Measurements from ENCODE around the gene BCAS3.
A peak's percentile ranks its signal among the peaks of the same experiment; 100 is the strongest.

The BCAS3 gene

GRCh38 chr17:60720763-60721531 lies 43.3 kb downstream of the BCAS3 start:
- Histone ChIP-seq H3K4me2 (ENCODE audit: low read length) (no peak overlapping the region), H3K9me3 (ENCODE audit: insufficient read depth, low read length) (no peaks in the 10 kb centered on the region), H3K27me3 (ENCODE audit: low read depth, low read length) (no peaks in the 10 kb centered on the region), H2AFZ (ENCODE audit: low read depth, low read length) (no peak overlapping the region), H4K20me1 (ENCODE audit: insufficient read depth, low read length) (no peaks in the 10 kb centered on the region), H3K9ac (ENCODE audit: low read length) (no peak overlapping the region), H3K36me3 (replicated peaks; ENCODE audit: low read depth, low read length) (no peaks in the 10 kb centered on the region), H3K4me3 (ENCODE audit: low read length) (no peak overlapping the region), H3K27ac (ENCODE audit: low read length) (no peak overlapping the region), H3K4me1 (ENCODE audit: low read length) (no peaks in the 10 kb centered on the region), H3K79me2 (ENCODE audit: low read length) (no peaks in the 10 kb centered on the region)
- peak; percentile 87 for TF ChIP-seq CTCF (IDR thresholded peaks at IDR 0.05; ENCODE audit: low read depth, low read length)
- no peak for TF ChIP-seq EZH2phosphoT487 (IDR thresholded peaks at IDR 0.05; ENCODE audit: low read depth)

GRCh38 chr17:60724647-60725046 lies 47.0 kb downstream of the BCAS3 start:
- Histone ChIP-seq H3K9ac (ENCODE audit: low read length) (no peak overlapping the region), H3K9me3 (ENCODE audit: insufficient read depth, low read length) (no peaks in the 10 kb centered on the region), H2AFZ (ENCODE audit: low read depth, low read length) (no peak overlapping the region), H3K36me3 (replicated peaks; ENCODE audit: low read depth, low read length) (no peaks in the 10 kb centered on the region), H3K79me2 (ENCODE audit: low read length) (no peaks in the 10 kb centered on the region), H3K4me3 (ENCODE audit: low read length) (no peak overlapping the region), H3K27me3 (ENCODE audit: low read depth, low read length) (no peaks in the 10 kb centered on the region), H3K4me2 (ENCODE audit: low read length) (no peak overlapping the region), H3K4me1 (ENCODE audit: low read length) (no peaks in the 10 kb centered on the region), H4K20me1 (ENCODE audit: insufficient read depth, low read length) (no peaks in the 10 kb centered on the region), H3K27ac (ENCODE audit: low read length) (no peak overlapping the region)
- no peak for TF ChIP-seq EZH2phosphoT487 (IDR thresholded peaks at IDR 0.05; ENCODE audit: low read depth)
- no peak for TF ChIP-seq CTCF (IDR thresholded peaks at IDR 0.05; ENCODE audit: low read depth, low read length)

GRCh38 chr17:60729854-60730253 lies 52.2 kb downstream of the BCAS3 start:
- Histone ChIP-seq H3K4me3 (ENCODE audit: low read length) (no peak overlapping the region), H3K4me2 (ENCODE audit: low read length) (no peak overlapping the region)

GRCh38 chr17:60730273-60730672 lies 52.6 kb downstream of the BCAS3 start:
- Histone ChIP-seq H3K4me3 (ENCODE audit: low read length) (no peak overlapping the region), H4K20me1 (ENCODE audit: insufficient read depth, low read length) (no peaks in the 10 kb centered on the region), H3K4me1 (ENCODE audit: low read length) (no peaks in the 10 kb centered on the region), H3K79me2 (ENCODE audit: low read length) (no peaks in the 10 kb centered on the region), H3K9me3 (ENCODE audit: insufficient read depth, low read length) (no peaks in the 10 kb centered on the region), H3K27me3 (ENCODE audit: low read depth, low read length) (no peaks in the 10 kb centered on the region), H2AFZ (ENCODE audit: low read depth, low read length) (no peak overlapping the region), H3K9ac (ENCODE audit: low read length) (no peak overlapping the region), H3K36me3 (replicated peaks; ENCODE audit: low read depth, low read length) (no peaks in the 10 kb centered on the region), H3K4me2 (ENCODE audit: low read length) (no peak overlapping the region), H3K27ac (ENCODE audit: low read length) (no peak overlapping the region)
- TF ChIP-seq CTCF (IDR thresholded peaks at IDR 0.05; ENCODE audit: low read depth, low read length) (no peak), EZH2phosphoT487 (IDR thresholded peaks at IDR 0.05; ENCODE audit: low read depth) (no peak)

More at GRCh38 chr17:60729854-60730253, 52.2 kb downstream of the BCAS3 start:
- Histone ChIP-seq H4K20me1 (ENCODE audit: insufficient read depth, low read length) (no peaks in the 10 kb centered on the region), H3K27ac (ENCODE audit: low read length) (no peak overlapping the region), H3K9ac (ENCODE audit: low read length) (no peak overlapping the region), H3K27me3 (ENCODE audit: low read depth, low read length) (no peaks in the 10 kb centered on the region), H2AFZ (ENCODE audit: low read depth, low read length) (no peak overlapping the region), H3K4me1 (ENCODE audit: low read length) (no peaks in the 10 kb centered on the region), H3K9me3 (ENCODE audit: insufficient read depth, low read length) (no peaks in the 10 kb centered on the region), H3K79me2 (ENCODE audit: low read length) (no peaks in the 10 kb centered on the region), H3K36me3 (replicated peaks; ENCODE audit: low read depth, low read length) (no peaks in the 10 kb centered on the region)
- TF ChIP-seq EZH2phosphoT487 (IDR thresholded peaks at IDR 0.05; ENCODE audit: low read depth) (no peak), CTCF (IDR thresholded peaks at IDR 0.05; ENCODE audit: low read depth, low read length) (no peak)

Data from OCI-LY3 (cell line).